HG03039 (cell line): ENCODE data around the gene LUC7L.
"Not testable (repeated sequence)": the region's sequence is repeated elsewhere in the genome, so short reads cannot be mapped to it uniquely, and the experiment has no call there.

ENCODE experiments used
- ATAC-seq: cut with Tn5 transposase; IDR thresholded peaks from one replicate; pipeline ENCODE4 v1.9.1; 2021; ENCODE audit warnings: mild to moderate bottlenecking, moderate library complexity; ENCODE audit not compliant: unreplicated experiment

The LUC7L gene, protein sequence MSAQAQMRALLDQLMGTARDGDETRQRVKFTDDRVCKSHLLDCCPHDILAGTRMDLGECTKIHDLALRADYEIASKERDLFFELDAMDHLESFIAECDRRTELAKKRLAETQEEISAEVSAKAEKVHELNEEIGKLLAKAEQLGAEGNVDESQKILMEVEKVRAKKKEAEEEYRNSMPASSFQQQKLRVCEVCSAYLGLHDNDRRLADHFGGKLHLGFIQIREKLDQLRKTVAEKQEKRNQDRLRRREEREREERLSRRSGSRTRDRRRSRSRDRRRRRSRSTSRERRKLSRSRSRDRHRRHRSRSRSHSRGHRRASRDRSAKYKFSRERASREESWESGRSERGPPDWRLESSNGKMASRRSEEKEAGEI

DNA sequence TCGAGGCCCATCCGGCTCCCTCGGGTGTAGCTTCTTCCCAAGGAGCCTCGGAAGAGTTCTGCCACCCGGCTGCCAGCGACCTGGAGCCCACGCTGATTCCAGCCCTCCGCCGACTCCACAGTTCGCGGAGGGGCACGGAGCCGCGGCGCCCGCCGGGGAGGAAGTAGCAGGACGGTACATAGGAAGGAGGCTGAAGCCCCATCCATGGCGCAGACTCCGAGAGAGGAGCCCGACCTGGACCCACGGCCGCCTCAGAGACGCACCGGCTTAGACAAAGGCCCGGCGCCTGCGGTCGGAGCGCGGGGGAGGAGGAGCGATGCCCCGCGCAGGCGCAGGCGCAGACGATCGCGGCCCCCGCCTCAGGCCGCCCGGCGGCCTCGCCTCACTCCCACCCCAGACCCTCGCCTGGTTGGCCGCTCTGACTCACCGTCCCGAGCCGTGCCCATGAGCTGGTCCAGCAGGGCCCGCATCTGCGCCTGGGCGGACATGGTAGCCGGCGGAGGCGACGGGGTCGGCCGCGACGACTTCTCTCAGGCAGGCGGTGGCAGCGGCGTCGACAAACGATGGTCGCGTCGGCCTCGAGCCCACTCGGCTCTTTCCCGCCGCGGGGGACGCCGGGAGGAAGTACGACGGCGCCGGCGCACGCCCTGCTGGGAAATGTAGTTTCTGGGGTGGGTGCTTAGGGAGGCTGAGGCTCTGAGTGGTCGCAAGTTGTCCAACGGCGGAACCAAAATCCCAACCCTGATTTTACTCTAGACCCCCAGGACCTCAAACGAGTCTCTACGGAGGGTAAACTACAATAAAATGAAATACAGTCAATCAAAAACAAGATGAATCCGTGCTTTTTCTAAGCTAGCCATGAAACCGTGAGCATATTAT, at the start of gene LUC7L:
TSS of gene LUC7L (minus strand) at position 598 of the 879 bp plus-strand sequence. CDS start at position 488, 110 bp downstream.
- peak; percentile 73 for ATAC-seq

DNA sequence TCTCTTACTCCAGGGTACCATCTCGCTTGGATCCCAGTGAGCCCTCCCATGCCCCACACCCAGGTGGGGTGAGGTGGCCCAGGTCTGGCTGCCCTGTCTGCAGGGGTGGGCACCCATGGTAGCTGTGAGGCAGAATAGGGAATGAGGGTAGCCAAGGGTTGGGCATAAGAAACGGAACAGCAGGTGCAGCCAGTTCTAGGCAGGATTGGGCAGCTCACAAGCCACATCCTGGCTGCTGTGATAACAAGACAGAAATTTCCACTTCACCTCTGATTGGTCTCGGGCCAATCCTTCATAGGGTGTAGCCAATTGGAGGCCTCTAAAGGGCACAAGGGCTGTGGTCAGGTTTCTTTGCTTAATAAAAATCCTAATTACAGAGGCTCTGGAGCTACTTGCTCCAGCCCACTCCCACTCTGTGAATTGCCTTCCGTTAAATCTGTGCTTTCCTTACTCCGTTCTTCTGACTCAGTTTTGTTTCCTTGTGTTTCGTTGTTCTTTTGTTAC, 49.7 kb upstream of the LUC7L start:
- ATAC-seq: no peak

DNA sequence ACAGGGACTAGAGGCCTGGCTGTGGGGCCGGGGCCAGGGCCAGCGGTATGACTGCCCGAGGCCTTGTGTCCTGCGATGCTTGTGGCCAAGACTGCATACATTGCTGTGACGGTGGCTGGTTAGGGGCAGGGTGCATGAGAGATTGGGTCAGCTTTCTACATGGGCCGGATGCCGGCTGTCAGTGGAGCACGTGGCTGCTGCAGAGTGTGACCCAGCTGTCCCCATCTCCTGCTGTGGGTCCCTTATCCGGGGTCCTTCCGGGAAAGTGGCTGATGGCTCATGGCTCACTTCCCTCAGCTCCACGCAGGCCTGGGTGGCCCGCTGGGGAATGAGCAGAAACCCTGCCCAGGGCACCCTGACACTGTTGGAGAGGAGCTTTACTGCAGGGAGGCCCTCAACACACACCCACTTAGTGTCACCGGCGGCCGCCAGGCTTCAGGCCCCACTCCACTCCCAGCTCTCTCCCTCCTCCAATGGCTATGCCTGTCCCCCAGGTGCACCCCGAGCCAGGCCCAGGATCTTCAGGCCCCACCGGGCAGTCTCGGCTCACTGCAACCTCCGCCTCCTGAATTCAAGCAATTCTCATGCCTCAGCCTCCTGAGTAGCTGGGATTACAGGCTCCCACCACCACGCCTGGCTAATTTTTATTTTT, 47.3 kb upstream of the LUC7L start:
- ATAC-seq: no peak

DNA sequence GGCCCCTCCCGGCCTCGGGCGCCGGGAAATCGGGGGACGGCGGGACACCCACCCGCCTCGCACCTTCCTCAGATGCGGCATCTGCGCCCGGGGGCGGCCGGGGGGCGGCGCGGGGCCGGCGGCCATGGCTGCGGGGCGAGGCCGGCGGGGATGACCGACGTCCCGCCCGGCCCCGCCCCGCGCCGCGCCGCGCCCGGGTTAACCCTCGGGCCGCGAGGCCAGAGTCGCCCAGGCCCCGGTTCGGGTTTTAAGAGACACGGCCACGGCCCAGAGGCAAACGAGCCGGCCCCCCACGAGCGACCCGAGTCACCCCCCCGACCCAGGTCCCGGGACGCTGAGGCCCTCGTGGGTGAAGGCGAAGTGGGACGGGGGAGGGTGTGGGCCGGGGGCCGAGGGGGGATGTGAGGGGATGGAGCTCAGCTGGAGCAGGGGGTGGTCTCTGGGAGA, 46.6 kb upstream of the LUC7L start, which contains the start of gene RGS11:
TSS of gene RGS11 (minus strand) at position 159 of the 447 bp plus-strand sequence. CDS start at position 126, 33 bp downstream.
- no peak for ATAC-seq

DNA sequence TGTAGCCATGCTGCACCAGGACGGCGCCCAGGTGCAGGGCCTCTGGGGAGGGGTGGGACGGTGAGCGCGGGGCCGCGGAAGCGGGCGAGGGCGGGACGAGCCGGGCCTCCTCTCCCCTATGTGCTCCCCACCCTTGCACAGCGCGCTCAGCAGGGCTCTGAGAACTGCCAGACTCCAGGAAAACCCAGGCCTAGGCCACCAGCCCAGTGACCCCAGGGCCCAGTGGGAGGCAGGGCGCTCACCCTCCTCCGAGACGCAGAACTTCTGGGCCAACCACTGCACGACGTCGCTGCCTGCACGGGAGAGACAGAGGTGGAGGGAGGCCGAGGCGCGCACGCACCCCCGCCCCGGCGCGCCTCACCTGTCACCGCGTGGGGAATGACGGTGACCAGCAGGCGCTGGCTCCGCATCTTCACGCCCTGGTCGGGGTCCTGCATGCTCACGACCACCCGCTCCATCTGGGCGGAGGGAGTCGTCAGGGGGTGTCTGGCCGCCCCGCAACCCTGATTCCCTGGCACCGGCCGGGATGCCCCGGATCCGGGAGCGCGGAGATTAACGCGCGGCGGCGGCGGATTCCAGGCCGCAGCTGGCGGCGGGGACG, 45.9 kb upstream of the LUC7L start:
- ATAC-seq: no peak

DNA sequence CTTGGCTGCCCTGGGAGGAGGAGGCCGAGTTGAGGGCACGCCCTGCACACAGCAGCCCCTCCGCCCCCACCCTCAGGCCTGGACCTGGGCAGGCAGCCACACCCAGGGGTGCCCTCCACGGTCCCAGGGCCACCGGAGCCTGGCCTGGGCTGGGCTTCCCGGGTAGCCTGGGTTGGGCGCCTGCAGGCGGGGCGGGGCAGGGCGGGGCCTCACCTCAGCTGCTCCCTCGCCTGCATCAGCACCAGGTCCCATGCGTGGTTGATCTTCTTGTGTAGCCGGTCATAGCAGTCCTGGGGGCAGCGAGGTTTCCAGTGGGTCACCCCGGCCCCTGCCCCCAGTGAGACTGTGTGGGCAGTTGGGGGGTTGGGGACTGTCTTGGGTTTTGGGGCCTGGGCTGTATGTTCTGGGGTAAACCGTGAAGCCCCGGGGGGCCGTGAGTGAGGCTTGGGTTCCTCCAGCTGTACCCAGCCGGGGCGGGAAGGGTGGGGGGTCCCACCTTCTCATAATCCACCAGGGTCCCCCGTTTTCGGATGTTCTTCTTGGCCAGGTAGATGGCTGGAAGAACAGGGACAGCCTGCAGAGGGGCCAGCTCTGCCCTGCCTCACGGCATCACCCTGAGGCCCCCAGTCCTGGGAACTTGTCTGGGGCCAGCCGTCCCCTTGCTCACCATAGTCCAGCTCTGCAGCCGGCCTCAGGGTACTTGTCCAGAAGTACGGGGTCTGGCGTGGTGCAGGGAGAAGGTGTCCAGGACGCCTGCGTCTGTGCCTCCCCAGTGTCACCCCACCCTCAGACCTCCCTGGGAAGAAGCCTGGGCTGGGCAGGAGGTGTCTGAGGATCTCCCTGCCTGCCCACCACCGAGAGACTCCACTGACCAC, 44.5 kb upstream of the LUC7L start:
- ATAC-seq: no peak

DNA sequence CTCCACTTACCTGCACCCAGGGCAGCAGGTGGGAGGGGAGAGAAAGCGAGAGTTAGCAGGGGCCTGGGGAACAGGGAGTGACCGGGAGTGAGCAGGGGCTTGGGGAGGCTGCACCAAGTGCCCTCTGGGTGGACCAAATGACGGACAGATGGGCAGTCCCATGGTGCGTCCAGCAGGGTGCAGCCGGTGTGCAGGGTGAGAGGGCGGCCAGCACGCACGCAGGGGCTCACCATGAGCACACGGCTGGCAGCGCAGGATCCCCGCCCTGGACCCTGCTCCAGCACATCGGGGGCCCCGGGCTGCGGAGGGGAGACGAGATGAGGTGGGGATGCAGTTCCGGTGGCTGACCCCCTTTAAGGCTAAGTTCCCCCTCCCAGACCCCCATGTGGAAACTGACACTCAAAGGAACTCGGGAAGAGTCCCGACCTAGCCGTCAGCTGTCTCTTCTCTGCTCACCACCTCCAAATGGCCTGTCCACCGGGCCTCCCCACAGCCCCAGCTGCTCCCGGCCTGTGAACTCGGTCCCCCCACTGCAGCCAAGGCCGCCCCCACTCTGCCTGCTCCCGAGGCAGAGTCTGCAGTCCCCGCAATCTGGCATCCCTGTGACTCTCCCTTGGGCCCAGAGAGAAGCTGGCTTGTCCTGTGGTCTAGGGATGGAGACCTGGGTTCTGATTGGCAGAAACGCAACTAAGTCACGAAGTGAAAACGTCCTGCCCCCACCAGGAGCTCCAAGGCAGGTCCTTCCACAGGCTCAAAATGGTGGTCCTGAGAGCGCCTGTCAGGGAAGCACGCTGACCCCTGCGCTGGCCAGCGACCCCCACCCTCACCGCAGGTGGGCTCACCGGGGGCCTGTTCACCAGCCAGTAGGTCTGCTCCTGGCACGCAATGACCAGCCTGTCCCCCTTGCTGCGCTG, 43.6 kb upstream of the LUC7L start:
- ATAC-seq: no peak

DNA sequence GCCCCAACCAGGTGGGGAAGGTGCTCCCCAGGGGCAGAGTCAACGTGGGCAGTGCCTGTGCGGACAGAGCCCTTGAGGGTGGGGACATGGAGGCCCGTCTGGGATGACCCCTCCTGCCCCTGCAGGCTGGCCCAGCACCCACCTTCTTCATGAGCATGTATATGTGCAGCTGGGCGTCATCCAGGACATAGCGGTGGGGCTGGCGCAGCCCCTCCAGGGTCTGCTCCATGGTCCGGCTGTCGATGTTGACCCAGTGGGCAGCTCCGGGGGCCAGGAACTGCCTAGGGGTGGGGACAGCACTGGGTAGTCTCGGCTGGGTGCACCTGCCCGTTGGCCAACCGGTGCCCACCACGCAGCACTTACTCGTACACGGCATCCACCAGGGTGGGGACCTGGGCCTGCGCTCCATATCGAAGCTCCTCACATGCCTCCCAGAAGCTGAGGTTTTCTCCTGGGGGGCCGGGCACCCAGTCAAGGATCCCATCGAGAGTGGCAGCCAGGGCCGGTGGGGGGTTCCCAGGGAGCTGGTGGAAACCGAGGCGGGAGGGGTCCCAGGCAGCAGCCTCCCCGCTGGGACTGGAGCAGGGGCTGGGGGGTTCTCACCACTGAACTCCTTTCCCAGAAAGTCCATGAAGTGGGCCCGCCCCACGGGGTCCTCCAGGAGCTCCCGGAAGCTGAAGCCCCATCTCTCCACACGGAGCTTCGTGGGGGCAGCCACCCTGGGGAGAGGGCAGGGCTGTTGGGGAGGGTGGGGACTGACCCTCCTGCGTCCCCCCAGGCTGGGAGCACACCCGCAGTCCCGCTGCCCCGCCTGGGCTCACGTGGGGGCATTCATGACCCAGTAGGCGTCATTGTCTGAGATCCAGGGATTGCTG, 41.4 kb upstream of the LUC7L start:
- ATAC-seq: no peak

DNA sequence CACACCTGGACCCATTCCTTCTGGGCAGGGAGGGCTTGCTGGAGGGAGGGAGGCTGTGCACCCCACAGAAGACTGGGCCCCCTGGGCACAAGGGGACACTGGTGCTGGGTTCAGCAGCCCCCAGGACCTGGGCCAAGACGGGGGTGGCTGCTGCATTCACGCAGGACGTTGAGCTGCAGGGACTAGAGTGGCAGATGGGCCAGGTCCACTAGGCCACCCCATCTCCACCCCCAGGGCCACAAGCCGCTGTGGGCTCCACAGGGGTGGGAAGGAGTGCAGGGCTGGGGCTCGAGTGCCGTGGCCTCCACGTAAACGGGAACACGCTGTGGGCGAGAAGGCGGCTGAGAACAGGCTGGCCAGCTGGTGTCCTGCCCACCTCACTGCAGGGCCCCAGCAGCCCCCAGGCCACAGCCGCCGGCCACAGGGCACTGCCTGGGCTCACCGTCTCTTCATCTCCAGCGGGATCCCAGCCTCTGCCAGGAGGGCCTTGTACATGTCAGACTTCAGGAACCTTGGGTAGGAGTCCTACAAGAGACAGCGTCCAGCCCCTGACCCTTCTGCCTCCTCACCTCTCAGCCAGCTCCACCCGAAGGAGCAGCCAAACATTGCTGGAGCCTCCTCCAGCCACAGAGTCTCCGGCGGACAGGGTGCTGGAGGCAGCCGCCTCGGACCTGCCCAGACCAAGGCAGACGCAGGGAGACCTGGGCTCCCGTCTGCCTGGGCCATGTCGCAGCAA, 40.0 kb upstream of the LUC7L start:
- ATAC-seq: no peak

DNA sequence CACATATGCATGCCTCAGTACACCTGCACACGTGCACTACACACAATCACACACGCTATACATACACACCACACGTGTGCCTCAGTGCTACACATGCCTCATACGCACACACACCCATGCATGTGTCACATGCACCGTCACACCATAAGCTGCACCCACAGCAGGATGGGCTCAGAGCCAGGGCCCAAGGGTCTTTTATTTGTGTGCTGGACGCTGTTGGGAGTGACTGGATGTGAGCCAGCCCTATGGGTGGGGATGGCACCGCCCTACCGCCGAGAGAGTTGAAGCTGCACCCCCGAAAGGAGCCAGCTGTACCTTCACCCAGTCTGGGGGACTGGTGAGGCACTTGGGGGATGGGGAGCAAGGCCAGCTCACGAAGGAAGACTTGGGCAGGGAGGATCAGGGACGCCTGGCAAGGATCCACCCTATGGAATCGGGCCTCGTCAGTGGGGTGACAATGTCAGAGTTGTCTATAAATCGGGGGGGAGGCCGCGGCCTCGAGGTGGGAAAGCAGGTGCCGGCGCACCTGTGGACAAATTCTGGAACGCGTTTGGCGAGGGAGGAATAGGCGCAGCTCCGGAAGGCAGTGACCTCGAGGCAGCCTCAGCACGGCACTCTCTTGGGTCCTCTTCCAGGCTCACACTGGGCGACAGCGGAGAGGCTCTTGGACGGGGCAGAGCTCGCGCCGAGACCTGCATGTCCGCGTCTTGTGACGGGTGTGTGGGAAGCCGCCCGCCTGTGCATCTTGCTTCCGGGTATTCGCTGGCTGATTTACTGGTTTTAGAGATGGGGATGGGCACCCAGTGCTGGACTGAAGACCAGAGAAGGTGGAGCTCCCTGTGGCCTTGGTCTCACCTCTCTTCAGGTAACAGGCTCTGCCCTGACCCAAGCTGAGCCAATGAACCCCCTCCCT, 39.1 kb upstream of the LUC7L start:
- no peak for ATAC-seq

DNA sequence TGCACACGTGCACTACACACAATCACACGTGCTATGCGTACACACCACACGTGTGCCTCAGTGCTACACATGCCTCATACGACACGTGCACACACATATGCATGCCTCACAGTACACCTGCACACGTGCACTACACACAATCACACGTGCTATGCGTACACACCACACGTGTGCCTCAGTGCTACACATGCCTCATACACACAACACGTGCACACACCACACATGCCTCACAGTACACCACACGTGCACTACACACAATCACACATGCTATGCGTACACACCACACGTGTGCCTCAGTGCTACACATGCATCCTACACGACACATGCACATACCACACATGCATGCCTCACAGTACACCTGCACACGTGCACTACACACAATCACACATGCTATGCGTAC, 38.3 kb upstream of the LUC7L start:
- not testable (repeated sequence) for ATAC-seq

DNA sequence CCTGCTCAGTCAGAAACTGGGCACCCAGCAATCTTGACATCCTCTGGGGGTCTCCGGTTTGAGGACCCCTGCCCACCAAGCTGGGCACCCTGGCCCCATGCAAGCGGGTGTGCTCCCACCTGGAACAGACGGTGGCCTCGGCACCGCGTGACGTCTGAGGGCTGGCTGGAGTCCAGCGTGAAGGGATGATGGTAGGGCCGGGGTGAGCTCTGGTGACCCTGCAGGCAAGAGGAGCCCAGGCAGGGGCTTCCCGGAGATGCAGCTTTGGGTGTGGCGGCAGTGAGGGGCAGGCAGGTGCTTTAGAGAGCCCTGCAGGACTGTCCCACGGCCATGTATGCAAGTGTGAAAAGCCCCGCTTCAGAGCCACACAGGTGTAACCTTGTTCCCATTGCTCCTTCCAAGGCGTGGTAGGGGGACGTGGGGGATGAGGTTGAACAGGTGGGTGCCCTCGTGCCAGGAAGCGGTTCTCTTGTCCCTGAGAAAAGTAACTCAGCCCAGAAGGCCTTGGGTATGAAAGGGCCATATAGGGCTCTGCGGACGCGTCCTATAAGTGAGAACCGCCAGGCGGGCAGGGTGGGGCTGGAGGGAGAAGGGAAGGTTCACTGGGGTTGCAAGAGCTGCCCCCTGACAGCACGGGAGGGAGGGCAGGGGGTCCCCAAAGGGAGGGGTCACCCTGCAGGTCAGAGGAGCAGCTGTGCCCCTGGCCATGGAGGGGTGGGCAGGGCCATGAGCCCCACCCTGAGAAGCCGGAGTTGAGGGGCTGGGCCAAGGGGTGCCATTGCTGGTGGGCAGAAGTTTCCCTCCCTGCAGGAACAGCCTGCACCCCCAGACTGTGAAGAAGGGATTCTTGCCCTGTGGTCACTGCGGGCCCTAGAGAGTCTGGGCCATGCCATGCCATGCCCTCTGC, 37.3 kb upstream of the LUC7L start:
- no peak for ATAC-seq

DNA sequence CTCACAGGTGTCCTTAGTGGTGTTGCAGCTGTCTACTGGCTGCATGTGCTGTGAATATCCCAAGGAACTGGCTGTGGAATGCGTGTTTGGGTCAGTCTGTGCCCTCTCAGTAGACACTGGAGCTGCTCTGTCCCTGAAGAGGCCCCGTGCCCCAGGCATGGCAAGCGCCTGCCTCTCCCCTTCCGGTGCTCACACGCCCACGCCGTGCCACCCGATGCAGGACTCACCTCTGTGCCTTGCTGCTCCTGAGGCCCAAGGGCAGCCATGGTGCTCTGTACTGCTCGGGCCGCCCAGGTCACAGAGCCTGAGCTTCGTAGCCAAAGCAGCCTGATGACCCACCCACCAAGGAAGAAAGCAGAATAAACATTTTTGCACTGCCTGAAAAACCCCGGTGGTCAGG, 36.5 kb upstream of the LUC7L start:
- ATAC-seq: no peak

DNA sequence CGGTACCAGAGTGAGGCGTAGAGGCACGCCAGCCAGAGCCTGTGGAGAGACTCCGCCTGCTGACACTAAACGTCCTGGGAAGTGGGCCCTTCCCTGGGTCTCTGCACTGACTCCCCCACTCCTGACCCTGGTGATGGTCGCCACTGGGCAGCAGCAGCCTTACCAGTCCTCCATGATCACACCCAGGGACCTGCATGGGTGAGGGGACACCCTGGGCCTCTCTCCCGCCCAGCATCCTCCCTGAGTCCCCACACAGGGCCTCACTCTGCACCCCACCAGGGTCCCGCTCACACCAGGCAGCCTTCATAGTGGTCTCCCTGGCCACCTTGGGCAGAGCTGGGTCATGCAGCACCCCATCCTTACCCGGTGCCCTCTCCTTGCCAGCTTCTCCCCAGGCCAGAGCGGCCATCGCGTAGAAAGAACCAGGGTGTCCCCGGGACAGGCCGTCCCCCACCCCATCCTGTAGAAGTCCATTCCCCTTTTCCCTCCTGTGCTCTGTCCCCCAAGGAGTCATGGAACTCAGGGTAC, 35.8 kb upstream of the LUC7L start:
- ATAC-seq: no peak
